K562 (cell line): ENCODE data around the gene SAFB. TPM values are rescaled to one million over a fixed set of nuclear protein-coding genes. Genes with fewer than 3 reads are reported as not detected.

ENCODE experiments used
- ATF1 ChIP-seq, 2 experiments: fragments of 450-650 bp in 1 of 2; IDR thresholded peaks; 2 replicates each; pipeline ENCODE4 v1.6.1; 2016; ENCODE audit warnings: missing compliant biosample characterization in 1 of 2, missing genetic modification characterization in 1 of 2
- ETV5 ChIP-seq: sonication (generic); formaldehyde crosslinking; IDR thresholded peaks from 2 replicates; pipeline ENCODE4 v1.4.0; 2020; ENCODE audit warnings: low read depth, mild to moderate bottlenecking, missing genetic modification reagents
- HCFC1 ChIP-seq: IDR thresholded peaks from 2 replicates; pipeline ENCODE4 v1.6.1; 2012; ENCODE audit warnings: low read depth, low read length, improper control_type of control experiment
- JUND ChIP-seq, 2 experiments: IDR thresholded peaks; 2 replicates in 1 of 2; 3 replicates in 1 of 2; pipeline ENCODE4 v1.6.1; 2011; ENCODE audit warnings: borderline replicate concordance in 2 of 2, low read depth in 2 of 2, low read length in 2 of 2, improper control_type of control experiment in 1 of 2, missing biosample characterization in 1 of 2, missing genetic modification characterization in 1 of 2, missing genetic modification reagents in 1 of 2
- MECOM ChIP-seq: fragments of 250-450 bp; sonication (Bioruptor Pico); IDR thresholded peaks from 2 replicates; pipeline ENCODE4 v1.8.0; 2022; ENCODE audit warnings: inconsistent platforms
- PTTG1 ChIP-seq: fragments of 450-650 bp; IDR thresholded peaks from 2 replicates; pipeline ENCODE4 v1.6.1; 2016; ENCODE audit warnings: low read depth, mild to moderate bottlenecking, missing genetic modification characterization, missing compliant biosample characterization
- RAD21 ChIP-seq, 2 experiments: fragments of 250-450 bp in 1 of 2; fragments of 450-650 bp in 1 of 2; sonication (Bioruptor Pico) in 1 of 2; formaldehyde crosslinking in 1 of 2; IDR thresholded peaks in 1 of 2; conservative IDR thresholded peaks in 1 of 2; 2 replicates each; pipeline versions ENCODE4 v1.4.0 to v1.8.0; 2020 to 2022; ENCODE audit warnings: mild to moderate bottlenecking in 2 of 2, moderate library complexity in 1 of 2
- SOX6 ChIP-seq: fragments of 450-650 bp; IDR thresholded peaks from 2 replicates; pipeline ENCODE4 v1.6.1; 2014; ENCODE audit warnings: mild to moderate bottlenecking
- STAT5A ChIP-seq: IDR thresholded peaks from 2 replicates; pipeline ENCODE4 v1.6.1; 2012; ENCODE audit warnings: low read length, inconsistent platforms, borderline replicate concordance
- TEAD2 ChIP-seq: fragments of 450-650 bp; IDR thresholded peaks from 2 replicates; pipeline ENCODE4 v1.6.1; 2016; ENCODE audit warnings: missing genetic modification characterization, control low read depth, missing compliant biosample characterization
- TFAM ChIP-seq: fragments of 250-450 bp; sonication (Bioruptor Pico); conservative IDR thresholded peaks from 2 replicates; pipeline ENCODE4 v1.5.0; 2021; ENCODE audit warnings: mild to moderate bottlenecking, moderate library complexity
- ZC3H8 ChIP-seq: fragments of 450-650 bp; IDR thresholded peaks from 2 replicates; pipeline ENCODE4 v1.6.1; 2017
- ZNF644 ChIP-seq: fragments of 200-800 bp; sonication (Bioruptor generic); IDR thresholded peaks from 2 replicates; pipeline ENCODE4 v1.6.1; 2016; ENCODE audit warnings: low read depth, missing genetic modification characterization, missing compliant biosample characterization
- ZNF780A ChIP-seq: fragments of 250-450 bp; sonication (Bioruptor Pico); IDR thresholded peaks from 2 replicates; pipeline ENCODE4 v1.5.0; 2021; ENCODE audit warnings: mild to moderate bottlenecking
- polyA plus RNA-seq, 8 experiments: library from polyadenylated mRNA; depleted of rRNA in 4 of 8; stranded (reverse) in 5 of 8; unstranded in 3 of 8; fragments of >200 nt; fragmentation: Nextera tagmentation in 2 of 8; fragmentation: Illumina TruSeq in 1 of 8; extraction: Ambion mirVana in 2 of 8; extraction: Trizol in 1 of 8; gene quantifications; 2 replicates each; pipeline versions ENCODE4 v1.2.1 to v1.2.3, GENCODE V29; 2011 to 2014; ENCODE audit warnings: inconsistent platforms in 1 of 8, missing spikeins in 1 of 8
- total RNA-seq, 7 experiments: library from RNA; depleted of rRNA in 6 of 7; stranded (reverse); fragments of >200 nt in 6 of 7; fragmentation: Illumina TruSeq in 2 of 7; extraction: Trizol in 2 of 7; gene quantifications; 2 replicates each; pipeline versions ENCODE4 v1.2.1 to v1.2.3, GENCODE V29; 2011 to 2021; ENCODE audit warnings: low replicate concordance in 1 of 7
- TF ChIP-seq, protein P1 (sequence below), 3 experiments: IDR thresholded peaks in 2 of 3; conservative IDR thresholded peaks in 1 of 3; 2 replicates each; pipeline ENCODE4 v1.5.1; 2011 to 2012; ENCODE audit warnings: low read length in 3 of 3, mild to moderate bottlenecking in 3 of 3, control low read depth in 2 of 3, improper control_type of control experiment in 1 of 3, inconsistent platforms in 1 of 3, low read depth in 1 of 3, mixed read lengths in 1 of 3, moderate library complexity in 1 of 3; ENCODE audit not compliant: insufficient read depth in 2 of 3
- TF ChIP-seq, protein P2 (sequence below): fragments of 450-650 bp; formaldehyde crosslinking; IDR thresholded peaks from 2 replicates; pipeline ENCODE4 v1.4.0; 2020; ENCODE audit warnings: mild to moderate bottlenecking
- TF ChIP-seq, protein P3 (sequence below): IDR thresholded peaks from 2 replicates; pipeline ENCODE4 v1.6.1; 2012; ENCODE audit warnings: low read depth, low read length, improper control_type of control experiment, borderline replicate concordance
- TF ChIP-seq, protein P4 (sequence below): fragments of 250-450 bp; sonication (Bioruptor Pico); IDR thresholded peaks from 2 replicates; pipeline ENCODE4 v1.4.0; 2020
- TF ChIP-seq, protein P5 (sequence below): fragments of 450-650 bp; IDR thresholded peaks from 2 replicates; pipeline ENCODE4 v1.6.1; 2014; ENCODE audit warnings: low read depth, mild to moderate bottlenecking, moderate library complexity, borderline replicate concordance
- TF ChIP-seq, protein P6 (sequence below): fragments of 250-450 bp; sonication (Bioruptor Pico); IDR thresholded peaks from 2 replicates; pipeline ENCODE4 v1.8.0; 2022; ENCODE audit warnings: moderate library complexity, mild to moderate bottlenecking, inconsistent platforms

SAFB gene
- total and polyA plus RNA-seq, 9 of the 15 experiments (the other 6 are each of a cell fraction or from before 2014, with no cell fraction given), result 1.1 to 151 (median 83.1) TPM

DNA sequence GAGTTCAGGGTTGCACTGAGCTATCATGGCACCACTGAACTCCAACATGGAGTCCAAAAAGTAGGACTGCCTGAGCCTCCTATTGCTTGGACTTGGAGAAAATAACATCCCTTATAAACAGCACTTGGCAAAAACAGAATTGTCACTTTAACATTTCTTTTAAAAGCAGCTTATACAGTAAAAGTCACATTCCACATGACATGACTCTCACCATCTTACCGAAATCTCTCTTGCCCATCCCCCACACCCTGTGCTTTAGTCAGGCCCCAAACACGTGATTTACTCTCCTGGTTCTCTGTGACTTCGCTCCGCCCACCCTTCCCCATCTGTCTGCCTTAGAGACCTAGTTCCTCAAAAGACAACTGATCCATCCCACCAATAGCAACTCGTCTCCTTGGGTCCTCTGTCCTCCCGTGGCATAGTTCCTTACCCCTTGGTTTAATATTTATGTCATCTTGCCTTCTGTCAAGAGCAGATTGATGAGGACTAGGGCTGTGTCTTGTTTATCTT lies 4.6 kb downstream of the SAFB start (continued):
- TF ChIP-seq, protein P1, sequence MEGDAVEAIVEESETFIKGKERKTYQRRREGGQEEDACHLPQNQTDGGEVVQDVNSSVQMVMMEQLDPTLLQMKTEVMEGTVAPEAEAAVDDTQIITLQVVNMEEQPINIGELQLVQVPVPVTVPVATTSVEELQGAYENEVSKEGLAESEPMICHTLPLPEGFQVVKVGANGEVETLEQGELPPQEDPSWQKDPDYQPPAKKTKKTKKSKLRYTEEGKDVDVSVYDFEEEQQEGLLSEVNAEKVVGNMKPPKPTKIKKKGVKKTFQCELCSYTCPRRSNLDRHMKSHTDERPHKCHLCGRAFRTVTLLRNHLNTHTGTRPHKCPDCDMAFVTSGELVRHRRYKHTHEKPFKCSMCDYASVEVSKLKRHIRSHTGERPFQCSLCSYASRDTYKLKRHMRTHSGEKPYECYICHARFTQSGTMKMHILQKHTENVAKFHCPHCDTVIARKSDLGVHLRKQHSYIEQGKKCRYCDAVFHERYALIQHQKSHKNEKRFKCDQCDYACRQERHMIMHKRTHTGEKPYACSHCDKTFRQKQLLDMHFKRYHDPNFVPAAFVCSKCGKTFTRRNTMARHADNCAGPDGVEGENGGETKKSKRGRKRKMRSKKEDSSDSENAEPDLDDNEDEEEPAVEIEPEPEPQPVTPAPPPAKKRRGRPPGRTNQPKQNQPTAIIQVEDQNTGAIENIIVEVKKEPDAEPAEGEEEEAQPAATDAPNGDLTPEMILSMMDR (IDR thresholded peaks at IDR 0.05 in 2 of 3, conservative IDR thresholded peaks at IDR 0.05 in 1 of 3; ENCODE audit: insufficient read depth in 2 of 3, low read depth in 1 of 3, low read length in 3 of 3), result no peak
- TF ChIP-seq ZC3H8, result no peak
- TF ChIP-seq ZNF780A (CRISPR knock-in tag), result peak; percentile 60; the same call in 1 of the 2 replicates
- no peak for TF ChIP-seq RAD21 (CRISPR knock-in tag; conservative IDR thresholded peaks at IDR 0.05 in 1 of 2, IDR thresholded peaks at IDR 0.05 in 1 of 2)
- no peak for TF ChIP-seq TFAM (CRISPR knock-in tag)
- TF ChIP-seq, protein P2, sequence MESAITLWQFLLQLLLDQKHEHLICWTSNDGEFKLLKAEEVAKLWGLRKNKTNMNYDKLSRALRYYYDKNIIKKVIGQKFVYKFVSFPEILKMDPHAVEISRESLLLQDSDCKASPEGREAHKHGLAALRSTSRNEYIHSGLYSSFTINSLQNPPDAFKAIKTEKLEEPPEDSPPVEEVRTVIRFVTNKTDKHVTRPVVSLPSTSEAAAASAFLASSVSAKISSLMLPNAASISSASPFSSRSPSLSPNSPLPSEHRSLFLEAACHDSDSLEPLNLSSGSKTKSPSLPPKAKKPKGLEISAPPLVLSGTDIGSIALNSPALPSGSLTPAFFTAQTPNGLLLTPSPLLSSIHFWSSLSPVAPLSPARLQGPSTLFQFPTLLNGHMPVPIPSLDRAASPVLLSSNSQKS (CRISPR knock-in tag), result 0 out of 2 replicates have a peak, but pooled peaks have one; percentile 40
- TF ChIP-seq ATF1 (CRISPR knock-in tag; IDR thresholded peaks at IDR 0.05), result no peak
- peak; percentile 65 for TF ChIP-seq ATF1 (tag; IDR thresholded peaks at IDR 0.05)
- TF ChIP-seq ZNF644 (tag), result peak; percentile 99
- peak; percentile 45; the same call in 1 of the 2 replicates for TF ChIP-seq JUND (IDR thresholded peaks at IDR 0.05; ENCODE audit: borderline replicate concordance, low read depth, low read length)
- TF ChIP-seq JUND (tag; IDR thresholded peaks at IDR 0.05; ENCODE audit: borderline replicate concordance, low read depth, low read length), result peak; percentile 86; the same call in 2 of the 3 replicates
- TF ChIP-seq, protein P3, sequence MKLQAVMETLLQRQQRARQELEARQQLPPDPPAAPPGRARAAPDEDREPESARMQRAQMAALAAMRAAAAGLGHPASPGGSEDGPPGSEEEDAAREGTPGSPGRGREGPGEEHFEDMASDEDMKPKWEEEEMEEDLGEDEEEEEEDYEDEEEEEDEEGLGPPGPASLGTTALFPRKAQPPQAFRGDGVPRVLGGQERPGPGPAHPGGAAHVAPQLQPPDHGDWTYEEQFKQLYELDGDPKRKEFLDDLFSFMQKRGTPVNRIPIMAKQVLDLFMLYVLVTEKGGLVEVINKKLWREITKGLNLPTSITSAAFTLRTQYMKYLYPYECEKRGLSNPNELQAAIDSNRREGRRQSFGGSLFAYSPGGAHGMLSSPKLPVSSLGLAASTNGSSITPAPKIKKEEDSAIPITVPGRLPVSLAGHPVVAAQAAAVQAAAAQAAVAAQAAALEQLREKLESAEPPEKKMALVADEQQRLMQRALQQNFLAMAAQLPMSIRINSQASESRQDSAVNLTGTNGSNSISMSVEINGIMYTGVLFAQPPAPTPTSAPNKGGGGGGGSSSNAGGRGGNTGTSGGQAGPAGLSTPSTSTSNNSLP, result no peak
- TF ChIP-seq, protein P4, sequence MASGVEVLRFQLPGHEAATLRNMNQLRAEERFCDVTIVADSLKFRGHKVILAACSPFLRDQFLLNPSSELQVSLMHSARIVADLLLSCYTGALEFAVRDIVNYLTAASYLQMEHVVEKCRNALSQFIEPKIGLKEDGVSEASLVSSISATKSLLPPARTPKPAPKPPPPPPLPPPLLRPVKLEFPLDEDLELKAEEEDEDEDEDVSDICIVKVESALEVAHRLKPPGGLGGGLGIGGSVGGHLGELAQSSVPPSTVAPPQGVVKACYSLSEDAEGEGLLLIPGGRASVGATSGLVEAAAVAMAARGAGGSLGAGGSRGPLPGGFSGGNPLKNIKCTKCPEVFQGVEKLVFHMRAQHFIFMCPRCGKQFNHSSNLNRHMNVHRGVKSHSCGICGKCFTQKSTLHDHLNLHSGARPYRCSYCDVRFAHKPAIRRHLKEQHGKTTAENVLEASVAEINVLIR (CRISPR knock-in tag), result peak; percentile 65
- peak; percentile 87 for TF ChIP-seq TEAD2 (tag)
- peak; percentile 93 for TF ChIP-seq MECOM
- no peak for TF ChIP-seq STAT5A
- peak; percentile 97 for TF ChIP-seq PTTG1 (tag)
- TF ChIP-seq, protein P5, sequence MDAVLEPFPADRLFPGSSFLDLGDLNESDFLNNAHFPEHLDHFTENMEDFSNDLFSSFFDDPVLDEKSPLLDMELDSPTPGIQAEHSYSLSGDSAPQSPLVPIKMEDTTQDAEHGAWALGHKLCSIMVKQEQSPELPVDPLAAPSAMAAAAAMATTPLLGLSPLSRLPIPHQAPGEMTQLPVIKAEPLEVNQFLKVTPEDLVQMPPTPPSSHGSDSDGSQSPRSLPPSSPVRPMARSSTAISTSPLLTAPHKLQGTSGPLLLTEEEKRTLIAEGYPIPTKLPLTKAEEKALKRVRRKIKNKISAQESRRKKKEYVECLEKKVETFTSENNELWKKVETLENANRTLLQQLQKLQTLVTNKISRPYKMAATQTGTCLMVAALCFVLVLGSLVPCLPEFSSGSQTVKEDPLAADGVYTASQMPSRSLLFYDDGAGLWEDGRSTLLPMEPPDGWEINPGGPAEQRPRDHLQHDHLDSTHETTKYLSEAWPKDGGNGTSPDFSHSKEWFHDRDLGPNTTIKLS, result no peak
- TF ChIP-seq ETV5 (CRISPR knock-in tag), result no peak
- no peak for TF ChIP-seq HCFC1
- TF ChIP-seq SOX6, result peak; percentile 54; the same call in 1 of the 2 replicates
- TF ChIP-seq, protein P6, sequence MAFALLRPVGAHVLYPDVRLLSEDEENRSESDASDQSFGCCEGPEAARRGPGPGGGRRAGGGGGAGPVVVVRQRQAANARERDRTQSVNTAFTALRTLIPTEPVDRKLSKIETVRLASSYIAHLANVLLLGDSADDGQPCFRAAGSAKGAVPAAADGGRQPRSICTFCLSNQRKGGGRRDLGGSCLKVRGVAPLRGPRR (CRISPR knock-in tag), result peak; percentile 96
